HEK293 (cell line): Measurements from ENCODE around the gene DAAM2.

ENCODE experiments used
- CTCF ChIA-PET: fragments of 350-600 bp; formaldehyde crosslinking; extraction: SDS; loops from one replicate; lab custom pipeline; 2021; ENCODE audit warnings: antibody characterized with exemption; lab: Yijun Ruan, JAX
- POLR2A ChIA-PET: fragments of 300-600 bp; formaldehyde crosslinking; extraction: SDS; loops from one replicate; lab custom pipeline; 2020; ENCODE audit warnings: antibody characterized with exemption, inconsistent platforms; lab: Yijun Ruan, JAX
- H3K27ac ChIP-seq: fragments of 200-500 bp; sonication (Bioruptor generic); 2 replicates; pipeline ENCODE4 v1.5.1; 2014; ENCODE audit warnings: low read depth, low read length, control low read depth, inconsistent platforms; ENCODE audit errors: extremely low read depth
- H3K36me3 ChIP-seq, 2 experiments: fragments of 200-500 bp in 1 of 2; sonication (Bioruptor generic) in 1 of 2; 1 replicate in 1 of 2; 2 replicates in 1 of 2; pipeline ENCODE4 v1.5.1; 2014 to 2017; ENCODE audit warnings: inconsistent platforms in 2 of 2, low read length in 2 of 2; ENCODE audit not compliant: control insufficient read depth in 2 of 2, insufficient read depth in 1 of 2
- H3K4me1 ChIP-seq: fragments of 200-500 bp; sonication (Bioruptor generic); 2 replicates; pipeline ENCODE4 v1.5.1; 2014; ENCODE audit warnings: mild to moderate bottlenecking, low read length, inconsistent platforms; ENCODE audit not compliant: control insufficient read depth, insufficient read depth
- H3K4me3 ChIP-seq: 2 replicates; pipeline ENCODE4 v1.5.1; 2011; ENCODE audit warnings: low read depth, mild to moderate bottlenecking, control low read depth, low read length, moderate library complexity
- H3K9me3 ChIP-seq: fragments of 200-500 bp; sonication (Bioruptor generic); 2 replicates; pipeline ENCODE4 v1.5.1; 2014; ENCODE audit warnings: low read depth, low read length, inconsistent platforms; ENCODE audit not compliant: control insufficient read depth, insufficient read depth
- ATF2 ChIP-seq: fragments of 450-650 bp; formaldehyde crosslinking; IDR thresholded peaks from 2 replicates; pipeline ENCODE4 v1.5.1; 2016; ENCODE audit warnings: missing biosample characterization, missing genetic modification characterization, low read depth
- EGR2 ChIP-seq: fragments of 450-650 bp; formaldehyde crosslinking; IDR thresholded peaks from 2 replicates; pipeline ENCODE4 v1.5.1; 2016; ENCODE audit warnings: low read depth, missing biosample characterization, missing genetic modification characterization
- GLIS2 ChIP-seq: fragments of 450-650 bp; formaldehyde crosslinking; IDR thresholded peaks from 2 replicates; pipeline ENCODE4 v1.5.1; 2016; ENCODE audit warnings: missing biosample characterization, missing genetic modification characterization
- INSM2 ChIP-seq: fragments of 450-650 bp; formaldehyde crosslinking; IDR thresholded peaks from 2 replicates; pipeline ENCODE4 v1.5.1; 2016; ENCODE audit warnings: missing biosample characterization, missing genetic modification characterization
- MZF1 ChIP-seq: fragments of 450-650 bp; formaldehyde crosslinking; IDR thresholded peaks from 2 replicates; pipeline ENCODE4 v1.5.1; 2017; ENCODE audit warnings: missing biosample characterization, missing genetic modification characterization, borderline replicate concordance
- TRIM28 ChIP-seq: IDR thresholded peaks from 2 replicates; pipeline ENCODE4 v1.6.1; 2011; ENCODE audit warnings: low read length, control low read depth, borderline replicate concordance
- ZFHX2 ChIP-seq: fragments of 450-650 bp; formaldehyde crosslinking; conservative IDR thresholded peaks from 2 replicates; pipeline ENCODE4 v1.5.1; 2016; ENCODE audit warnings: missing biosample characterization, missing genetic modification characterization
- ZNF155 ChIP-seq: fragments of 450-650 bp; formaldehyde crosslinking; IDR thresholded peaks from 2 replicates; pipeline ENCODE4 v1.5.1; 2016; ENCODE audit warnings: missing biosample characterization, missing genetic modification characterization
- ZNF19 ChIP-seq: fragments of 450-650 bp; formaldehyde crosslinking; IDR thresholded peaks from 2 replicates; pipeline ENCODE4; 2016; ENCODE audit warnings: missing biosample characterization, missing genetic modification characterization, low read depth
- ZNF266 ChIP-seq: fragments of 450-650 bp; formaldehyde crosslinking; IDR thresholded peaks from 2 replicates; pipeline ENCODE4 v1.5.1; 2016; ENCODE audit warnings: missing biosample characterization, missing genetic modification characterization, low read depth
- ZNF354C ChIP-seq: fragments of 450-650 bp; formaldehyde crosslinking; IDR thresholded peaks from 2 replicates; pipeline ENCODE4 v1.5.1; 2016; ENCODE audit warnings: missing biosample characterization, missing genetic modification characterization, low read depth, borderline replicate concordance
- ZNF37A ChIP-seq: fragments of 450-650 bp; IDR thresholded peaks from 2 replicates; pipeline ENCODE4 v1.5.1; 2018; ENCODE audit warnings: missing biosample characterization, missing genetic modification characterization
- ZNF48 ChIP-seq: fragments of 450-650 bp; formaldehyde crosslinking; IDR thresholded peaks from 2 replicates; pipeline ENCODE4 v1.5.1; 2016; ENCODE audit warnings: missing biosample characterization, missing genetic modification characterization
- ZNF645 ChIP-seq: fragments of 450-650 bp; formaldehyde crosslinking; IDR thresholded peaks from 2 replicates; pipeline ENCODE4; 2016; ENCODE audit warnings: missing biosample characterization, missing genetic modification characterization
- ZNF658 ChIP-seq: fragments of 450-650 bp; formaldehyde crosslinking; IDR thresholded peaks from 2 replicates; pipeline ENCODE4; 2016; ENCODE audit warnings: missing biosample characterization, missing genetic modification characterization
- ZNF707 ChIP-seq: fragments of 450-650 bp; formaldehyde crosslinking; IDR thresholded peaks from 2 replicates; pipeline ENCODE4 v1.5.1; 2016; ENCODE audit warnings: missing biosample characterization, missing genetic modification characterization
- ZNF76 ChIP-seq: fragments of 450-650 bp; formaldehyde crosslinking; IDR thresholded peaks from 2 replicates; pipeline ENCODE4; 2016; ENCODE audit warnings: low read depth, missing biosample characterization, missing genetic modification characterization, borderline replicate concordance
- ZNF768 ChIP-seq: fragments of 450-650 bp; formaldehyde crosslinking; IDR thresholded peaks from 2 replicates; pipeline ENCODE4 v1.5.1; 2018; ENCODE audit warnings: missing biosample characterization, mild to moderate bottlenecking, missing genetic modification characterization
- ZXDB ChIP-seq: fragments of 450-650 bp; formaldehyde crosslinking; IDR thresholded peaks from 2 replicates; pipeline ENCODE4 v1.5.1; 2016; ENCODE audit warnings: missing biosample characterization, missing genetic modification characterization
- TF ChIP-seq, protein P1 (sequence below): fragments of 450-650 bp; formaldehyde crosslinking; IDR thresholded peaks from 2 replicates; pipeline ENCODE4 v1.5.1; 2016; ENCODE audit warnings: missing biosample characterization, missing genetic modification characterization

Gene DAAM2

DNA sequence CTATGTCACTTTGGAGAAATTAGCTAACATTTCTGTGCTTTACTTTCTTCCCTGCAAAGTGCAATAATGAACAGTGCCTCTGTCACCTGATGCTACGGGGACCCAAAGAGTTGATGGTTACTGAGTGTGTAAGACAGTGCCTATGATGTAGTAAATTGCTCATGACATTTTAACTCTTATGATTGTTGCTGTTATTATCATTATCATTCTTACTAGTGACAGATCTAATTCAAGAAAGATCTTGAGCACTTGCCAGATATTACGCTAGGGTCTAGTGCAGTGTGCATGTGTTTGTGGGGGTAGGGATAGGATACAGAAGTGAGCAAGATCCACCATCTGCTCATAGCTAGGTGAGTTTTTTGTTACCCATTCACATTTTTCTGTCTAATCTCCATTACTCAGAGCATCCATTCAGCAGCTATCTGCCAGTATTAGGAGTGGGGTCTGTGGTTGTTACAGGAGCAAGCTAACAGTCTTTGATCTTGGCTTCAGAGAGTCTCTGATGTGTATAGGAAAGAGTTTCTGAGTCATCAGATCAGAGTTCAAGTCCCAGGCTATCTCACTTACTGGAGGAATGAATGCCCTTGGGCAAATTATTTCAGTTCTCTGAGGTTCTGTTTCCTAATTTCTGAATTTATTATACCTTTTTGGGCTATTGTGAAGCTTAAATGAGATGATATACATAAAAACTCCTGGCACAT, 33.1 kb upstream of the DAAM2 start:
- CTCF ChIA-PET = interaction anchor here (0.6 to 1.7 kb wide), 3 partner anchors 28 to 106 kb away, joined by 4 to 7 read pairs (median 6); no protein-coding TSS in a partner anchor

GRCh38 chr6:39760226-39760952, 31.8 kb upstream of the DAAM2 start:
- Histone ChIP-seq H3K9me3 (no peaks in the 10 kb centered on the region), H3K4me1 (no peaks in the 10 kb centered on the region), H3K4me3 (no peak overlapping the region), H3K27ac (no peak overlapping the region), H3K36me3 (no peaks in the 10 kb centered on the region)
- TF ChIP-seq TRIM28 = no peak
- TF ChIP-seq, protein P1, sequence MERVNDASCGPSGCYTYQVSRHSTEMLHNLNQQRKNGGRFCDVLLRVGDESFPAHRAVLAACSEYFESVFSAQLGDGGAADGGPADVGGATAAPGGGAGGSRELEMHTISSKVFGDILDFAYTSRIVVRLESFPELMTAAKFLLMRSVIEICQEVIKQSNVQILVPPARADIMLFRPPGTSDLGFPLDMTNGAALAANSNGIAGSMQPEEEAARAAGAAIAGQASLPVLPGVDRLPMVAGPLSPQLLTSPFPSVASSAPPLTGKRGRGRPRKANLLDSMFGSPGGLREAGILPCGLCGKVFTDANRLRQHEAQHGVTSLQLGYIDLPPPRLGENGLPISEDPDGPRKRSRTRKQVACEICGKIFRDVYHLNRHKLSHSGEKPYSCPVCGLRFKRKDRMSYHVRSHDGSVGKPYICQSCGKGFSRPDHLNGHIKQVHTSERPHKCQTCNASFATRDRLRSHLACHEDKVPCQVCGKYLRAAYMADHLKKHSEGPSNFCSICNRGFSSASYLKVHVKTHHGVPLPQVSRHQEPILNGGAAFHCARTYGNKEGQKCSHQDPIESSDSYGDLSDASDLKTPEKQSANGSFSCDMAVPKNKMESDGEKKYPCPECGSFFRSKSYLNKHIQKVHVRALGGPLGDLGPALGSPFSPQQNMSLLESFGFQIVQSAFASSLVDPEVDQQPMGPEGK (tag by site-specific recombination) = no peak
- ChIA-PET POLR2A (no interaction called here), CTCF (no interaction called here)

More for the DNA sequence above, 33.1 kb upstream of the DAAM2 start:
- Histone ChIP-seq H3K27ac (no peak overlapping the region), H3K36me3 (no peaks in the 10 kb centered on the region), H3K9me3 (no peaks in the 10 kb centered on the region), H3K4me3 (no peak overlapping the region), H3K4me1 (no peaks in the 10 kb centered on the region)
- POLR2A ChIA-PET = no interaction called here
- TF ChIP-seq ZNF76 (tag by site-specific recombination) = no peak
- TF ChIP-seq ZNF658 (tag by site-specific recombination) = no peak
- TF ChIP-seq ZNF155 (tag by site-specific recombination) = no peak
- no peak for TF ChIP-seq ZNF37A
- TF ChIP-seq INSM2 (tag by site-specific recombination) = no peak
- TF ChIP-seq ZNF645 (tag by site-specific recombination) = no peak
- no peak for TF ChIP-seq ZNF707
- no peak for TF ChIP-seq GLIS2 (tag by site-specific recombination)
- TF ChIP-seq MZF1 (tag by site-specific recombination) = no peak
- TF ChIP-seq ZNF354C (tag by site-specific recombination) = no peak
- no peak for TF ChIP-seq ZNF768 (tag by site-specific recombination)
- TF ChIP-seq ZXDB (tag by site-specific recombination) = no peak
- TF ChIP-seq ATF2 = no peak
- TF ChIP-seq EGR2 (tag by site-specific recombination) = no peak
- no peak for TF ChIP-seq ZNF19 (tag by site-specific recombination)
- no peak for TF ChIP-seq ZNF48 (tag by site-specific recombination)
- no peak for TF ChIP-seq ZFHX2 (tag by site-specific recombination)
- TF ChIP-seq ZNF266 (tag by site-specific recombination) = no peak
